Tibial nerve (tissue), 3 donors: ENCODE data around the gene SERINC3.

ENCODE experiments used
- CTCF ChIP-seq, 5 experiments: fragments of 200-600 bp in 3 of 5; fragments of 450-650 bp in 2 of 5; sonication (generic) in 3 of 5; IDR thresholded peaks; one replicate each; pipeline ENCODE4 v1.5.1; 2016 to 2019; ENCODE audit warnings: antibody characterized with exemption in 5 of 5, mild to moderate bottlenecking in 3 of 5, moderate library complexity in 2 of 5
- POLR2A ChIP-seq, 2 donors: fragments of 450-650 bp; IDR thresholded peaks; one replicate each; pipeline ENCODE4 v1.6.1; 2017; ENCODE audit warnings: antibody characterized with exemption in 2 of 2, mild to moderate bottlenecking in 2 of 2, moderate library complexity in 2 of 2

DNA sequence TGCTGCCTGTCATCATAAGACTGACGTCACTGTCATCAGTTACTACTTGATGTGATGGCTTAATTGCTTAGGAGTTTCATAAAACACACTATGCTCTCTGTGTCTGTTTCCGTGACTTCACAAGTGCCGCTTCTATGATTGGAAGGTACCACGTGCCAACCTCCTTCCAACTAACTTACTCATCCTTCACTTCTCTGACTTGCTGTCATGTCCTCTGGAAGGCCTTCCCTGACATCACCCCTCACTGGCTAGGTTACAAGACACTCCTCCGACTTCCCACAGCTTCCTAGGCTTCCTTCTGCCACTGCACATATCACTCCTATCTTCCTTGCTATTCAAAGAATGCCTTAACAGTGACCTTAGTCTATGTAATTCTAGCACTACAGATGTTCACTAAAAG, 20.4 kb downstream of the SERINC3 start:
- no peak for TF ChIP-seq POLR2A (IDR thresholded peaks at IDR 0.05)
- no peak for TF ChIP-seq CTCF (IDR thresholded peaks at IDR 0.05)
